GM23338 (cell line): Measurements from ENCODE around the gene TBCD. TPM values are rescaled to one million over a fixed set of nuclear protein-coding genes. Genes with fewer than 3 reads are reported as not detected.

ENCODE experiments used
- ATAC-seq: fragments of 200-7000 bp; cut with Tn5 transposase; 3 replicates; pipeline ENCODE4 v1.9.1; 2020
- DNase-seq: peaks from one replicate; pipeline ENCODE4 v3.0.0-alpha.2; 2015; ENCODE audit warnings: low spot score
- H2AFZ ChIP-seq: fragments of 200-600 bp; sonication (generic); 2 replicates; pipeline ENCODE4 v1.8.0; 2016; ENCODE audit warnings: antibody characterized with exemption, mild to moderate bottlenecking, moderate library complexity
- H3F3A ChIP-seq: fragments of 200-600 bp; sonication (generic); replicated peaks from 2 replicates; pipeline ENCODE4 v1.8.0; 2017; ENCODE audit warnings: antibody characterized with exemption, mixed run types, low read depth
- H3K27ac ChIP-seq: fragments of 200-600 bp; sonication (generic); 2 replicates; pipeline ENCODE4 v1.6.1; 2016; ENCODE audit warnings: low read depth
- H3K27me3 ChIP-seq: fragments of 200-600 bp; sonication (generic); 2 replicates; pipeline ENCODE4 v1.8.0; 2016; ENCODE audit warnings: mild to moderate bottlenecking, mixed run types, moderate library complexity; ENCODE audit not compliant: insufficient read depth
- H3K36me3 ChIP-seq: fragments of 200-600 bp; sonication (generic); 2 replicates; pipeline ENCODE4 v1.8.0; 2016; ENCODE audit warnings: mild to moderate bottlenecking; ENCODE audit not compliant: insufficient read depth
- H3K4me1 ChIP-seq: fragments of 200-600 bp; sonication (generic); 2 replicates; pipeline ENCODE4 v1.8.0; 2016; ENCODE audit warnings: mild to moderate bottlenecking, moderate library complexity; ENCODE audit not compliant: insufficient read depth
- H3K4me2 ChIP-seq: fragments of 200-600 bp; sonication (generic); 2 replicates; pipeline ENCODE4 v1.7.1; 2017; ENCODE audit warnings: mixed run types
- H3K4me3 ChIP-seq: fragments of 200-600 bp; sonication (generic); 2 replicates; pipeline ENCODE4 v1.6.1; 2016; ENCODE audit warnings: mixed run types
- H3K79me2 ChIP-seq: fragments of 200-600 bp; sonication (generic); replicated peaks from 2 replicates; pipeline ENCODE4 v1.8.0; 2017; ENCODE audit warnings: mild to moderate bottlenecking; ENCODE audit not compliant: insufficient read depth
- H3K9me2 ChIP-seq: fragments of 200-600 bp; sonication (generic); 2 replicates; pipeline ENCODE4 v1.8.0; 2017; ENCODE audit not compliant: insufficient read depth
- H4K20me1 ChIP-seq: fragments of 200-600 bp; sonication (generic); replicated peaks from 2 replicates; pipeline ENCODE4 v1.8.0; 2017; ENCODE audit warnings: mild to moderate bottlenecking; ENCODE audit not compliant: insufficient read depth
- H3K27ac Mint-ChIP-seq: 2 replicates; pipeline ENCODE4 v1.8.0; 2020; ENCODE audit warnings: inconsistent platforms, mild to moderate bottlenecking, moderate library complexity, mixed read lengths
- H3K27me3 Mint-ChIP-seq: 3 replicates; pipeline ENCODE4 v1.8.0; 2022; ENCODE audit warnings: low read depth, mild to moderate bottlenecking, moderate library complexity, mixed read lengths, inconsistent platforms; ENCODE audit not compliant: insufficient read depth, poor library complexity
- H3K36me3 Mint-ChIP-seq: 3 replicates; pipeline ENCODE4 v1.8.0; 2021; ENCODE audit warnings: low read depth, mild to moderate bottlenecking, inconsistent platforms, moderate library complexity, mixed read lengths
- H3K4me1 Mint-ChIP-seq: 3 replicates; pipeline ENCODE4 v1.8.0; 2020; ENCODE audit warnings: mild to moderate bottlenecking, inconsistent platforms, mixed read lengths
- H3K4me3 Mint-ChIP-seq: 3 replicates; pipeline ENCODE4 v1.8.0; 2021; ENCODE audit warnings: moderate library complexity, mild to moderate bottlenecking, inconsistent platforms, mixed read lengths
- H3K9me3 Mint-ChIP-seq: 3 replicates; pipeline ENCODE4 v1.8.0; 2020; ENCODE audit warnings: moderate library complexity, mild to moderate bottlenecking, inconsistent platforms, mixed read lengths
- CREB1 ChIP-seq: fragments of 250-450 bp; sonication (Bioruptor Pico); IDR thresholded peaks from 2 replicates; pipeline ENCODE4 v1.5.0; 2020; ENCODE audit warnings: low read depth, mild to moderate bottlenecking, moderate library complexity
- CTCF ChIP-seq, 2 experiments: fragments of 200-600 bp in 1 of 2; sonication (generic) in 1 of 2; conservative IDR thresholded peaks; 2 replicates each; pipeline versions ENCODE4 v1.5.1 to v1.6.1; 2016 to 2017; ENCODE audit warnings: antibody characterized with exemption in 2 of 2, low read depth in 2 of 2, mild to moderate bottlenecking in 2 of 2, moderate library complexity in 1 of 2
- EZH2 ChIP-seq: fragments of 200-600 bp; sonication (generic); IDR thresholded peaks from one replicate; pipeline ENCODE4 v1.8.0; 2017; ENCODE audit warnings: antibody characterized with exemption, mild to moderate bottlenecking, low read depth; ENCODE audit not compliant: unreplicated experiment
- EZH2phosphoT487 ChIP-seq: fragments of 200-600 bp; sonication (generic); IDR thresholded peaks from one replicate; pipeline ENCODE4 v1.8.1; 2018; ENCODE audit warnings: antibody characterized with exemption; ENCODE audit not compliant: unreplicated experiment
- JUNB ChIP-seq: IDR thresholded peaks from one replicate; pipeline ENCODE4 v1.6.1; 2016; ENCODE audit warnings: antibody characterized with exemption; ENCODE audit not compliant: unreplicated experiment
- POLR2AphosphoS5 ChIP-seq: IDR thresholded peaks from 2 replicates; pipeline ENCODE4 v1.6.1; 2016; ENCODE audit warnings: antibody characterized with exemption, low read depth
- REST ChIP-seq: IDR thresholded peaks from one replicate; pipeline ENCODE4 v1.6.1; 2018; ENCODE audit warnings: antibody characterized with exemption; ENCODE audit not compliant: unreplicated experiment
- STAT1 ChIP-seq: IDR thresholded peaks from one replicate; pipeline ENCODE4 v1.6.1; 2016; ENCODE audit warnings: antibody characterized with exemption; ENCODE audit not compliant: unreplicated experiment
- ZNF331 ChIP-seq: fragments of 250-450 bp; sonication (Bioruptor Pico); IDR thresholded peaks from 2 replicates; pipeline ENCODE4 v1.5.0; 2020; ENCODE audit warnings: low read depth, mild to moderate bottlenecking, moderate library complexity
- ZNF462 ChIP-seq: fragments of 250-450 bp; sonication (Bioruptor Pico); IDR thresholded peaks from 2 replicates; pipeline ENCODE4 v1.5.0; 2020; ENCODE audit warnings: mild to moderate bottlenecking, moderate library complexity
- polyA plus RNA-seq: library from polyadenylated mRNA; unstranded; fragments of >200 nt; fragmentation: Nextera tagmentation; extraction: Ambion mirVana; gene quantifications from 2 replicates; pipeline ENCODE4 v1.2.1, GENCODE V29; 2016
- total RNA-seq: library from RNA; depleted of rRNA; stranded (reverse); fragments of >200 nt; shearing (Covaris generic); gene quantifications from 2 replicates; pipeline ENCODE4 v1.2.3, GENCODE V29; 2014

Gene TBCD
- total and polyA plus RNA-seq, 2 experiments from 2014 or later: 75.0 to 116 TPM

- TF ChIP-seq STAT1 (no peak), CTCF (conservative IDR thresholded peaks at IDR 0.05; ENCODE audit: low read depth in 2 of 2) (no peak), CREB1 (no peak)
These were observed 158.2 kb downstream of the TBCD start (continued) for GRCh38 chr17:82910041-82910481.

- Histone ChIP-seq H3F3A (no peaks in the 10 kb centered on the region), H3K4me1 (no peaks in the 10 kb centered on the region), H2AFZ (no peak overlapping the region), H3K27ac (no peak overlapping the region), H3K4me3 (no peak overlapping the region), H3K9me2 (no peaks in the 10 kb centered on the region), H3K4me2 (no peak overlapping the region), H3K79me2 (no peaks in the 10 kb centered on the region), H4K20me1 (no peaks in the 10 kb centered on the region; the same call in 1 of the 2 replicates), H3K36me3 (0 out of 2 replicates have a peak, but pooled peaks cover 3% of the 10 kb centered on the region), H3K27me3 (no peaks in the 10 kb centered on the region)
- Mint-ChIP-seq H3K4me1 (no peaks in the 10 kb centered on the region; the same call in 2 of the 3 replicates), H3K9me3 (0 out of 3 replicates have a peak, but pooled peaks cover 4% of the 10 kb centered on the region), H3K27me3 (peaks cover 6% of the 10 kb centered on the region), H3K4me3 (no peak overlapping the region), H3K27ac (no peak overlapping the region), H3K36me3 (peaks cover 47% of the 10 kb centered on the region)
- DNase-seq (no peak), ATAC-seq (no peak)
- TF ChIP-seq POLR2AphosphoS5 (no peak), ZNF462 (CRISPR knock-in tag) (no peak), REST (no peak), CTCF (conservative IDR thresholded peaks at IDR 0.05; ENCODE audit: low read depth in 2 of 2) (no peak), EZH2 (no peak), ZNF331 (CRISPR knock-in tag) (no peak), EZH2phosphoT487 (no peak), JUNB (no peak)
These were observed 158.9 kb downstream of the TBCD start for GRCh38 chr17:82910770-82911169.
